GM06990 (cell line): ENCODE measurements around the gene S100PBP.

Experiments used
- DNase-seq: peaks from one replicate; pipeline ENCODE4 v3.0.0-alpha.2; 2011; ENCODE audit not compliant: insufficient read length; ENCODE audit errors: extremely low read depth
- H3K27me3 ChIP-seq: replicated peaks from 2 replicates; pipeline ENCODE4 v1.6.0; 2011; ENCODE audit warnings: low read length; ENCODE audit not compliant: control insufficient read depth, insufficient read depth
- H3K36me3 ChIP-seq: 2 replicates; pipeline ENCODE4 v1.5.1; 2011; ENCODE audit warnings: low read length; ENCODE audit not compliant: control insufficient read depth, insufficient read depth
- H3K4me3 ChIP-seq: replicated peaks from 2 replicates; pipeline ENCODE4 v1.5.1; 2011; ENCODE audit warnings: low read depth, mild to moderate bottlenecking, control low read depth, low read length
- TF ChIP-seq, protein P1 (sequence below): IDR thresholded peaks from 2 replicates; pipeline ENCODE4 v1.5.1; 2011; ENCODE audit warnings: low read length, control low read depth, mild to moderate bottlenecking, inconsistent platforms; ENCODE audit not compliant: insufficient read depth, poor library complexity, severe bottlenecking

S100PBP gene

GRCh38 chr1:32817159-32817814 lies at the start of gene S100PBP, which contains the start of gene YARS1:
Gene S100PBP (plus strand): TSS chr1:32817653. CDS start chr1:32826100, 8,447 bp downstream.
Gene YARS1 (minus strand): TSS chr1:32817358. CDS start chr1:32817244, 114 bp downstream.
- Histone ChIP-seq H3K4me3 (peak within 1 kb of the TSS; percentile 94), H3K27me3 (no peaks in the 10 kb centered on the region), H3K36me3 (no peaks in the 10 kb centered on the region; the same call in none of the 2 replicates)
- DNase-seq, result peak; percentile 100
- TF ChIP-seq, protein P1, sequence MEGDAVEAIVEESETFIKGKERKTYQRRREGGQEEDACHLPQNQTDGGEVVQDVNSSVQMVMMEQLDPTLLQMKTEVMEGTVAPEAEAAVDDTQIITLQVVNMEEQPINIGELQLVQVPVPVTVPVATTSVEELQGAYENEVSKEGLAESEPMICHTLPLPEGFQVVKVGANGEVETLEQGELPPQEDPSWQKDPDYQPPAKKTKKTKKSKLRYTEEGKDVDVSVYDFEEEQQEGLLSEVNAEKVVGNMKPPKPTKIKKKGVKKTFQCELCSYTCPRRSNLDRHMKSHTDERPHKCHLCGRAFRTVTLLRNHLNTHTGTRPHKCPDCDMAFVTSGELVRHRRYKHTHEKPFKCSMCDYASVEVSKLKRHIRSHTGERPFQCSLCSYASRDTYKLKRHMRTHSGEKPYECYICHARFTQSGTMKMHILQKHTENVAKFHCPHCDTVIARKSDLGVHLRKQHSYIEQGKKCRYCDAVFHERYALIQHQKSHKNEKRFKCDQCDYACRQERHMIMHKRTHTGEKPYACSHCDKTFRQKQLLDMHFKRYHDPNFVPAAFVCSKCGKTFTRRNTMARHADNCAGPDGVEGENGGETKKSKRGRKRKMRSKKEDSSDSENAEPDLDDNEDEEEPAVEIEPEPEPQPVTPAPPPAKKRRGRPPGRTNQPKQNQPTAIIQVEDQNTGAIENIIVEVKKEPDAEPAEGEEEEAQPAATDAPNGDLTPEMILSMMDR, result no peak

DNA sequence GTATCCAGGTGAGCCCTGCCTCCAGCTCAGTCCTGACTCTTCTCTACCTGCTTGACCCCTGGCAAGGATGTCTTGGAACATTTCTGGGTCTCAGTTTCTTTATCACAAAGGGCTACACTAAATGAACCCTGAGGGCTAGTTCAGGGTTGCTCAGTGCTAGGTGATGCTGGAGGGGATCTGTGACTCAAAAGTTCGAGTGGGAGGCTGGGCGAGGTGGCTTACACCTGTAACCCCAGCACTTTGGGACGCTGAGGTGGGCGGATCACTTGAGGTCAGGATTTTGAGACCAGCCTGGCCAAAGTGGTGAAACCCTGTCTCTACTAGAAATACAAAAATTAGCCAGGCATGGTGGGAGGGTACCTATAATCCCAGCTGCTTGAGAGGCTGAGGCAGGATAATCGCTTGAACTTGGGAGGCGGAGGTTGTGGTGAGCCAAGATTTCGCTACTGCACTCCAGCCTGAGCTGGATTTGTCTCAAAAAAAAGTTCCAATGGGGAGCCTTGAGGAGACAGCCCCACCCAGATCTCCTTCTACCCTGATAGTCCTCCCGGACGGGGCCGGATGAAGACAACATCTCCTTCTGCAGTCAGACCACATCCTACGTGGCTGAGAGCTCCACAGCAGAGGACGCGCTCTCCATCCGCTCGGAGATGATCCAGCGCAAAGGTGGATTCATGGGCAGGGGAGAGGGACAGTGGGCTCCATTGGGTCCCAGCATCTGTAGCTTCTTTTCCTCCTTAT lies 49.2 kb upstream of the S100PBP start:
- TF ChIP-seq, protein P1, result no peak
- no peak overlapping the region for H3K4me3 ChIP-seq
- no peak for DNase-seq
- H3K27me3 ChIP-seq, result no peaks in the 10 kb centered on the region
- H3K36me3 ChIP-seq, result peaks cover 1% of the 10 kb centered on the region

- no peak for DNase-seq
- peaks cover 8% of the 10 kb centered on the region for H3K36me3 ChIP-seq
Observed at GRCh38 chr1:32769524-32770220, 47.8 kb upstream of the S100PBP start.

GRCh38 chr1:32770221-32770731 lies 47.2 kb upstream of the S100PBP start:
- DNase-seq, result no peak
- TF ChIP-seq, protein P1, result no peak
- Histone ChIP-seq H3K4me3 (no peak overlapping the region), H3K36me3 (peaks cover 12% of the 10 kb centered on the region), H3K27me3 (no peaks in the 10 kb centered on the region)

More at GRCh38 chr1:32769524-32770220, 47.8 kb upstream of the S100PBP start:
- no peak overlapping the region for H3K4me3 ChIP-seq
- TF ChIP-seq, protein P1, result no peak
- H3K27me3 ChIP-seq, result no peaks in the 10 kb centered on the region

GRCh38 chr1:32770741-32771548 lies 46.5 kb upstream of the S100PBP start:
- H3K4me3 ChIP-seq, result no peak overlapping the region

More at GRCh38 chr1:32770741-32771548, 46.5 kb upstream of the S100PBP start:
- TF ChIP-seq, protein P1, result no peak
- Histone ChIP-seq H3K27me3 (no peaks in the 10 kb centered on the region), H3K36me3 (peaks cover 19% of the 10 kb centered on the region)
- no peak for DNase-seq
